Panc1 (cell line): ENCODE measurements around the gene RASL11A. TPM values are rescaled to one million over a fixed set of nuclear protein-coding genes. Genes with fewer than 3 reads are reported as not detected.

Source experiments
- ATAC-seq: fragments of 200-7000 bp; cut with Tn5 transposase; 2 replicates; pipeline ENCODE4 v1.9.1; 2020; ENCODE audit warnings: mild to moderate bottlenecking, moderate library complexity
- BruUV-seq: library from RNA; stranded (reverse); fragments of 400-500 nt; replicated peaks from 2 replicates; lab custom pipeline; 2021; lab: Mats Ljungman, UMichigan
- CTCF ChIA-PET: fragments of 300-600 bp; sonication (Branson Sonifier 250); formaldehyde crosslinking; loops from one replicate; lab custom pipeline; 2022; ENCODE audit warnings: antibody characterized with exemption; lab: Charles Lee
- POLR2A ChIA-PET: fragments of 300-600 bp; sonication (Branson Sonifier 250); formaldehyde crosslinking; loops from one replicate; lab custom pipeline; 2022; ENCODE audit warnings: antibody characterized with exemption; lab: Charles Lee
- DNase-seq: peaks from one replicate; pipeline ENCODE4 v3.0.0-alpha.2; 2010; ENCODE audit warnings: low read depth, low spot score
- H3K27ac ChIP-seq: 2 replicates; pipeline ENCODE4 v1.5.1; 2011; ENCODE audit warnings: mild to moderate bottlenecking, low read length, inconsistent platforms
- H3K27me3 ChIP-seq: fragments of 200-500 bp; sonication (Bioruptor generic); 2 replicates; pipeline ENCODE4 v1.6.0; 2014; ENCODE audit warnings: low read length, inconsistent platforms; ENCODE audit not compliant: control insufficient read depth, insufficient read depth
- H3K36me3 ChIP-seq: fragments of 200-500 bp; sonication (Bioruptor generic); 2 replicates; pipeline ENCODE4 v1.5.1; 2014; ENCODE audit warnings: inconsistent platforms, mild to moderate bottlenecking, low read length, moderate library complexity; ENCODE audit not compliant: control insufficient read depth, insufficient read depth
- H3K4me1 ChIP-seq: 2 replicates; pipeline ENCODE4 v1.5.1; 2011; ENCODE audit warnings: inconsistent platforms, mild to moderate bottlenecking, low read length, moderate library complexity; ENCODE audit not compliant: control insufficient read depth, insufficient read depth
- H3K4me3 ChIP-seq, 2 experiments: 2 replicates each; pipeline ENCODE4 v1.5.1; 2011 to 2012; ENCODE audit warnings: low read depth in 2 of 2, low read length in 2 of 2, mild to moderate bottlenecking in 2 of 2, inconsistent platforms in 1 of 2, moderate library complexity in 1 of 2
- H3K9me3 ChIP-seq: fragments of 200-500 bp; sonication (Bioruptor generic); 2 replicates; pipeline ENCODE4 v1.5.1; 2014; ENCODE audit warnings: low read depth, mild to moderate bottlenecking, inconsistent platforms, low read length, moderate library complexity; ENCODE audit not compliant: control insufficient read depth, insufficient read depth
- POLR2AphosphoS5 ChIP-seq: IDR thresholded peaks from 2 replicates; pipeline ENCODE4 v1.6.1; 2012; ENCODE audit warnings: mild to moderate bottlenecking, low read depth, low read length, moderate library complexity
- SIN3A ChIP-seq: IDR thresholded peaks from 2 replicates; pipeline ENCODE4 v1.6.1; 2012; ENCODE audit warnings: low read depth, mild to moderate bottlenecking, low read length, moderate library complexity, borderline replicate concordance; ENCODE audit not compliant: insufficient read depth
- TCF7L2 ChIP-seq: IDR thresholded peaks from 2 replicates; pipeline ENCODE4 v1.6.1; 2011; ENCODE audit warnings: mild to moderate bottlenecking, low read depth, low read length, inconsistent platforms
- in situ Hi-C: cut with HindIII; loops from 2 replicates; pipeline ENCODE4 v1.10.0; 2016; ENCODE audit warnings: low sequenced_read_pairs, low pct_unique_long_range_greater_than_20kb
- intact Hi-C: fragments of 100-400 bp; cut with micrococcal nuclease; formaldehyde crosslinking; loops from one replicate; pipeline ENCODE4 v1.10.0; 2022; ENCODE audit not compliant: unreplicated experiment
- total RNA-seq: library from RNA; stranded (reverse); gene quantifications from one replicate; pipeline ENCODE4 v1.2.1, GENCODE V29; 2021; ENCODE audit not compliant: unreplicated experiment
- TF ChIP-seq, protein P1 (sequence below): fragments of 450-650 bp; IDR thresholded peaks from 2 replicates; pipeline ENCODE4 v1.5.1; 2017; ENCODE audit warnings: mild to moderate bottlenecking
- TF ChIP-seq, protein P2 (sequence below), 2 experiments: IDR thresholded peaks; 2 replicates each; pipeline ENCODE4 v1.6.1; 2011 to 2012; ENCODE audit warnings: low read depth in 2 of 2, control low read depth in 1 of 2, low read length in 1 of 2, mild to moderate bottlenecking in 1 of 2, moderate library complexity in 1 of 2; ENCODE audit not compliant: insufficient read depth in 1 of 2

RASL11A gene
- total RNA-seq, 1 experiment from 2014 or later: 136 TPM

DNA sequence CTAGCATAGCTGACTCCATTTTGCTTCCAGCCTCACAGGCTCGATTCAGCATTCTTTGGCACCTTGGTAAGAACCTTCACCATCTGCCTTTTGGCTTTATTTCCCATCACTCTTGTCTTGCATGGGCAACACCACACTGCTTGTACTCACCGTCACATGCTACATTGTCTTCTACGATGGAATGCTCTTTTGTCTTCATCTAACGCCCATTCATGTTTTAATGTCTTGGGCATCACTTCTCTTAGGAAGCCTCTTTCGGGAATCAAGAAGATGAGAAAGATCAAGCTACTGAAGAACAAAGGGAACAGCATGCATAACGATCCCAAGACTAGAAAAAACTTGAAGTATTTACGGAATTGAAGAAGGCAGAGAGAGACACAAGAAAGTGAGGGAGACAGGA is 25.0 kb upstream of the RASL11A start:
- BruUV-seq: no TSS peak
- in situ Hi-C loops (no loop called here), intact Hi-C loops (no loop called here)
- Histone ChIP-seq H3K9me3 (no peaks in the 10 kb centered on the region), H3K27ac (no peak overlapping the region), H3K4me3 (no peak overlapping the region), H3K27me3 (no peaks in the 10 kb centered on the region), H3K4me1 (peaks cover 3% of the 10 kb centered on the region; the same call in 1 of the 2 replicates), H3K36me3 (peaks cover 3% of the 10 kb centered on the region; the same call in 1 of the 2 replicates)
- ATAC-seq: no peak
- ChIA-PET CTCF (no interaction called here), POLR2A (no interaction called here)
- TF ChIP-seq, protein P1, sequence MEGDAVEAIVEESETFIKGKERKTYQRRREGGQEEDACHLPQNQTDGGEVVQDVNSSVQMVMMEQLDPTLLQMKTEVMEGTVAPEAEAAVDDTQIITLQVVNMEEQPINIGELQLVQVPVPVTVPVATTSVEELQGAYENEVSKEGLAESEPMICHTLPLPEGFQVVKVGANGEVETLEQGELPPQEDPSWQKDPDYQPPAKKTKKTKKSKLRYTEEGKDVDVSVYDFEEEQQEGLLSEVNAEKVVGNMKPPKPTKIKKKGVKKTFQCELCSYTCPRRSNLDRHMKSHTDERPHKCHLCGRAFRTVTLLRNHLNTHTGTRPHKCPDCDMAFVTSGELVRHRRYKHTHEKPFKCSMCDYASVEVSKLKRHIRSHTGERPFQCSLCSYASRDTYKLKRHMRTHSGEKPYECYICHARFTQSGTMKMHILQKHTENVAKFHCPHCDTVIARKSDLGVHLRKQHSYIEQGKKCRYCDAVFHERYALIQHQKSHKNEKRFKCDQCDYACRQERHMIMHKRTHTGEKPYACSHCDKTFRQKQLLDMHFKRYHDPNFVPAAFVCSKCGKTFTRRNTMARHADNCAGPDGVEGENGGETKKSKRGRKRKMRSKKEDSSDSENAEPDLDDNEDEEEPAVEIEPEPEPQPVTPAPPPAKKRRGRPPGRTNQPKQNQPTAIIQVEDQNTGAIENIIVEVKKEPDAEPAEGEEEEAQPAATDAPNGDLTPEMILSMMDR: no peak
- TF ChIP-seq, protein P2, sequence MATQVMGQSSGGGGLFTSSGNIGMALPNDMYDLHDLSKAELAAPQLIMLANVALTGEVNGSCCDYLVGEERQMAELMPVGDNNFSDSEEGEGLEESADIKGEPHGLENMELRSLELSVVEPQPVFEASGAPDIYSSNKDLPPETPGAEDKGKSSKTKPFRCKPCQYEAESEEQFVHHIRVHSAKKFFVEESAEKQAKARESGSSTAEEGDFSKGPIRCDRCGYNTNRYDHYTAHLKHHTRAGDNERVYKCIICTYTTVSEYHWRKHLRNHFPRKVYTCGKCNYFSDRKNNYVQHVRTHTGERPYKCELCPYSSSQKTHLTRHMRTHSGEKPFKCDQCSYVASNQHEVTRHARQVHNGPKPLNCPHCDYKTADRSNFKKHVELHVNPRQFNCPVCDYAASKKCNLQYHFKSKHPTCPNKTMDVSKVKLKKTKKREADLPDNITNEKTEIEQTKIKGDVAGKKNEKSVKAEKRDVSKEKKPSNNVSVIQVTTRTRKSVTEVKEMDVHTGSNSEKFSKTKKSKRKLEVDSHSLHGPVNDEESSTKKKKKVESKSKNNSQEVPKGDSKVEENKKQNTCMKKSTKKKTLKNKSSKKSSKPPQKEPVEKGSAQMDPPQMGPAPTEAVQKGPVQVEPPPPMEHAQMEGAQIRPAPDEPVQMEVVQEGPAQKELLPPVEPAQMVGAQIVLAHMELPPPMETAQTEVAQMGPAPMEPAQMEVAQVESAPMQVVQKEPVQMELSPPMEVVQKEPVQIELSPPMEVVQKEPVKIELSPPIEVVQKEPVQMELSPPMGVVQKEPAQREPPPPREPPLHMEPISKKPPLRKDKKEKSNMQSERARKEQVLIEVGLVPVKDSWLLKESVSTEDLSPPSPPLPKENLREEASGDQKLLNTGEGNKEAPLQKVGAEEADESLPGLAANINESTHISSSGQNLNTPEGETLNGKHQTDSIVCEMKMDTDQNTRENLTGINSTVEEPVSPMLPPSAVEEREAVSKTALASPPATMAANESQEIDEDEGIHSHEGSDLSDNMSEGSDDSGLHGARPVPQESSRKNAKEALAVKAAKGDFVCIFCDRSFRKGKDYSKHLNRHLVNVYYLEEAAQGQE (IDR thresholded peaks at IDR 0.05; ENCODE audit: insufficient read depth in 1 of 2, low read depth in 2 of 2, low read length in 1 of 2): no peak
- TF ChIP-seq POLR2AphosphoS5: no peak
- TF ChIP-seq TCF7L2: no peak
- DNase-seq: no peak

DNA sequence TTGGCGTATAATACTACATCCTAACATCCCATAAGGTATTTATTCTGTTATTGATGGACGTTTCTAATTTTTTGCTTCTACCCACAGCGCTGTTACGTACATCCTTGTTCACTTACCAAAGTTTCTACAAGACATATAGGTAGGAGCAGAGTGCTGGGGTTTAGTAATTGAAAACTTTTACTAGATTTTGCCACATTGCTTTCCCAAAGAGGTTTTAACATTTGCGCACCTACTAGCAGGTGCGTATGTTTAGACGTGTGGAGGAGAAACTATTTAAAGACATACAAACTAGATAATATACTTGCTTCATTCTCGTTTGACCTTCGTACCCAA is 19.8 kb upstream of the RASL11A start:
- H3K27ac ChIP-seq: peak overlapping the region; percentile 98
- BruUV-seq: TSS peak; percentile 98
- POLR2A ChIA-PET: interaction anchor here (0.9 kb wide), 1 partner anchor 69 kb away, joined by 3 read pairs; no protein-coding TSS in a partner anchor
- no peak for DNase-seq
- in situ Hi-C loops (no loop called here), intact Hi-C loops (no loop called here)
- no peaks in the 10 kb centered on the region for H3K27me3 ChIP-seq
- no peaks in the 10 kb centered on the region for H3K9me3 ChIP-seq
- H3K4me3 ChIP-seq: peak overlapping the region; percentile 97
- ATAC-seq: no peak
- TF ChIP-seq SIN3A (no peak), TCF7L2 (no peak), POLR2AphosphoS5 (no peak)
- TF ChIP-seq, protein P1: no peak
- TF ChIP-seq, protein P2 (IDR thresholded peaks at IDR 0.05; ENCODE audit: insufficient read depth in 1 of 2, low read depth in 2 of 2, low read length in 1 of 2): no peak
- H3K36me3 ChIP-seq: peaks cover 33% of the 10 kb centered on the region
- H3K4me1 ChIP-seq: peaks cover 16% of the 10 kb centered on the region
- CTCF ChIA-PET: no interaction called here
